CD4-positive, alpha-beta T cell (primary cell): ENCODE results near the gene EHD4. TPM values are rescaled to one million over a fixed set of nuclear protein-coding genes. Genes with fewer than 3 reads are reported as not detected.

Source experiments
- ATAC-seq: fragments of 200-7000 bp; cut with Tn5 transposase; one replicate; pipeline ENCODE4 v1.10.0; 2022; ENCODE audit warnings: mild to moderate bottlenecking; ENCODE audit not compliant: poor library complexity
- CTCF ChIA-PET: fragments of 350-600 bp; sonication (Branson Sonifier 250); formaldehyde crosslinking; loops from one replicate; lab custom pipeline; 2021; ENCODE audit warnings: antibody characterized with exemption, inconsistent platforms; lab: Charles Lee
- POLR2A ChIA-PET: fragments of 350-600 bp; sonication (Branson Sonifier 250); formaldehyde crosslinking; loops from one replicate; lab custom pipeline; 2021; ENCODE audit warnings: antibody characterized with exemption, inconsistent platforms; lab: Charles Lee
- DNase-seq, 14 experiments: peaks; one replicate each; pipeline ENCODE4 v3.0.0-alpha.2; 2013 to 2020; ENCODE audit warnings: mixed read lengths in 2 of 14
- H3K27ac ChIP-seq, 2 donors: one replicate each; pipeline versions ENCODE4 v1.5.1 to v1.7.0; 2013; ENCODE audit warnings: low read length in 2 of 2, low read depth in 1 of 2, mild to moderate bottlenecking in 1 of 2
- H3K27me3 ChIP-seq, 2 experiments: 1 replicate in 1 of 2; 2 replicates in 1 of 2; pipeline versions ENCODE4 v1.6.1 to v1.7.0; 2013; ENCODE audit warnings: low read length in 2 of 2, control low read depth in 1 of 2, mild to moderate bottlenecking in 1 of 2, moderate library complexity in 1 of 2; ENCODE audit not compliant: insufficient read depth in 2 of 2, control insufficient read depth in 1 of 2
- H3K36me3 ChIP-seq: one replicate; pipeline ENCODE4 v1.6.1; 2013; ENCODE audit warnings: low read length, control low read depth; ENCODE audit not compliant: insufficient read depth
- H3K4me1 ChIP-seq: one replicate; pipeline ENCODE4 v1.6.1; 2013; ENCODE audit warnings: low read length, control low read depth; ENCODE audit not compliant: insufficient read depth
- H3K4me3 ChIP-seq: one replicate; pipeline ENCODE4 v1.5.1; 2013; ENCODE audit warnings: mild to moderate bottlenecking, low read length, moderate library complexity
- H3K9me3 ChIP-seq, 2 experiments: 1 replicate in 1 of 2; 2 replicates in 1 of 2; pipeline versions ENCODE4 v1.6.1 to v1.7.0; 2013; ENCODE audit warnings: low read length in 2 of 2, mild to moderate bottlenecking in 2 of 2, control low read depth in 1 of 2, moderate library complexity in 1 of 2; ENCODE audit not compliant: control insufficient read depth in 1 of 2, insufficient read depth in 1 of 2
- H3K27ac Mint-ChIP-seq: one replicate; pipeline ENCODE4 v1.8.0; 2020; ENCODE audit warnings: mixed read lengths
- H3K27me3 Mint-ChIP-seq: one replicate; pipeline ENCODE4 v1.8.0; 2021; ENCODE audit warnings: mixed read lengths
- H3K36me3 Mint-ChIP-seq: one replicate; pipeline ENCODE4 v1.8.0; 2021; ENCODE audit warnings: low read depth, mixed read lengths
- H3K4me1 Mint-ChIP-seq: one replicate; pipeline ENCODE4 v1.8.0; 2021; ENCODE audit warnings: low read depth, mixed read lengths
- H3K4me3 Mint-ChIP-seq: one replicate; pipeline ENCODE4 v1.8.0; 2020; ENCODE audit warnings: mild to moderate bottlenecking, mixed read lengths
- H3K9me3 Mint-ChIP-seq: one replicate; pipeline ENCODE4 v1.8.0; 2020; ENCODE audit warnings: mixed read lengths
- intact Hi-C, 2 experiments: fragments of 100-400 bp; cut with DNase I in 1 of 2; cut with micrococcal nuclease in 1 of 2; formaldehyde crosslinking; loops; one replicate each; pipeline versions ENCODE4 v1.15.1 to v1.9.0; 2023 to 2025; cut with DNase I, micrococcal nuclease
- total RNA-seq, 174 experiments: library from RNA in 2 of 174; stranded (reverse) in 2 of 174; gene quantifications; one replicate each; pipeline ENCODE4 v1.2.3 and lab custom pipeline; 2021 to 2026
- TF ChIP-seq, protein P1 (sequence below): fragments of 200-600 bp; IDR thresholded peaks from one replicate; pipeline ENCODE4 v1.8.0; 2022; ENCODE audit warnings: antibody characterized with exemption, mild to moderate bottlenecking

EHD4 gene
- total RNA-seq, 2 experiments from 2014 or later: 39.8 to 40.5 TPM

- Mint-ChIP-seq H3K36me3 (no peaks in the 10 kb centered on the region), H3K27ac (no peak overlapping the region), H3K27me3 (peaks cover 12% of the 10 kb centered on the region), H3K4me3 (no peak overlapping the region), H3K9me3 (no peaks in the 10 kb centered on the region), H3K4me1 (peaks cover 6% of the 10 kb centered on the region)
- Histone ChIP-seq H3K4me1 (peaks cover 3% of the 10 kb centered on the region), H3K36me3 (no peaks in the 10 kb centered on the region), H3K27ac (no peak overlapping the region), H3K27me3 (peaks cover 0 to 5% of the 10 kb centered on the region in 2 experiments), H3K4me3 (no peak overlapping the region), H3K9me3 (no peaks in the 10 kb centered on the region)
- no peak for ATAC-seq
- DNase-seq: no peak
- POLR2A ChIA-PET: no interaction called here
- intact Hi-C loops: no loop called here
- TF ChIP-seq, protein P1, sequence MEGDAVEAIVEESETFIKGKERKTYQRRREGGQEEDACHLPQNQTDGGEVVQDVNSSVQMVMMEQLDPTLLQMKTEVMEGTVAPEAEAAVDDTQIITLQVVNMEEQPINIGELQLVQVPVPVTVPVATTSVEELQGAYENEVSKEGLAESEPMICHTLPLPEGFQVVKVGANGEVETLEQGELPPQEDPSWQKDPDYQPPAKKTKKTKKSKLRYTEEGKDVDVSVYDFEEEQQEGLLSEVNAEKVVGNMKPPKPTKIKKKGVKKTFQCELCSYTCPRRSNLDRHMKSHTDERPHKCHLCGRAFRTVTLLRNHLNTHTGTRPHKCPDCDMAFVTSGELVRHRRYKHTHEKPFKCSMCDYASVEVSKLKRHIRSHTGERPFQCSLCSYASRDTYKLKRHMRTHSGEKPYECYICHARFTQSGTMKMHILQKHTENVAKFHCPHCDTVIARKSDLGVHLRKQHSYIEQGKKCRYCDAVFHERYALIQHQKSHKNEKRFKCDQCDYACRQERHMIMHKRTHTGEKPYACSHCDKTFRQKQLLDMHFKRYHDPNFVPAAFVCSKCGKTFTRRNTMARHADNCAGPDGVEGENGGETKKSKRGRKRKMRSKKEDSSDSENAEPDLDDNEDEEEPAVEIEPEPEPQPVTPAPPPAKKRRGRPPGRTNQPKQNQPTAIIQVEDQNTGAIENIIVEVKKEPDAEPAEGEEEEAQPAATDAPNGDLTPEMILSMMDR: no peak
- CTCF ChIA-PET: no interaction called here
Observed at GRCh38 chr15:41876689-41877088, 95.7 kb downstream of the EHD4 start.

GRCh38 chr15:41876007-41876406, 96.3 kb downstream of the EHD4 start:
- no peaks in the 10 kb centered on the region for H3K9me3 ChIP-seq
- ChIA-PET POLR2A (no interaction called here), CTCF (no interaction called here)
- intact Hi-C loops: no loop called here
- H3K27ac Mint-ChIP-seq: no peak overlapping the region
- no peaks in the 10 kb centered on the region for H3K36me3 ChIP-seq
- H3K4me1 Mint-ChIP-seq: peaks cover 3% of the 10 kb centered on the region
- no peak overlapping the region for H3K27ac ChIP-seq
- no peak overlapping the region for H3K4me3 ChIP-seq
- no peaks in the 10 kb centered on the region for H3K9me3 Mint-ChIP-seq
- H3K27me3 ChIP-seq: no peaks in the 10 kb centered on the region
- peaks cover 4% of the 10 kb centered on the region for H3K4me1 ChIP-seq
- ATAC-seq (no peak), DNase-seq (no peak)
- no peak overlapping the region for H3K4me3 Mint-ChIP-seq
- no peaks in the 10 kb centered on the region for H3K36me3 Mint-ChIP-seq
- peaks cover 6% of the 10 kb centered on the region for H3K27me3 Mint-ChIP-seq
- TF ChIP-seq, protein P1: no peak

- Mint-ChIP-seq H3K27ac (no peak overlapping the region), H3K27me3 (no peaks in the 10 kb centered on the region), H3K4me1 (peaks cover 10% of the 10 kb centered on the region), H3K9me3 (no peaks in the 10 kb centered on the region), H3K36me3 (no peaks in the 10 kb centered on the region), H3K4me3 (no peak overlapping the region)
- no peak overlapping the region for H3K27ac ChIP-seq
- ATAC-seq: no peak
- intact Hi-C loops: no loop called here
- CTCF ChIA-PET: interaction anchor here (1.4 kb wide), 1 partner anchor 30 kb away, joined by 4 read pairs; no protein-coding TSS in a partner anchor
- POLR2A ChIA-PET: interaction anchor here (1.3 kb wide), 1 partner anchor 100 kb away, joined by 3 read pairs; the partner anchor contains the start of gene MAPKBP1
- no peaks in the 10 kb centered on the region for H3K36me3 ChIP-seq
- H3K9me3 ChIP-seq: no peaks in the 10 kb centered on the region
- H3K4me1 ChIP-seq: peaks cover 16% of the 10 kb centered on the region
- TF ChIP-seq, protein P1: no peak
- no peaks in the 10 kb centered on the region for H3K27me3 ChIP-seq
- DNase-seq: no peak
- H3K4me3 ChIP-seq: no peak overlapping the region
Observed at GRCh38 chr15:41874736-41875135, 97.6 kb downstream of the EHD4 start.
